SK-N-SH treated with all-trans-retinoic acid at 6 μM for 48 hours (cell line): ENCODE results near the gene SRI.

Source experiments
- ATAC-seq: fragments of 200-7000 bp; cut with Tn5 transposase; 3 replicates; pipeline ENCODE4 v1.9.1; 2020; ENCODE audit warnings: mild to moderate bottlenecking, moderate library complexity
- ARNTL ChIP-seq: fragments of 450-650 bp; formaldehyde crosslinking; IDR thresholded peaks from 2 replicates; pipeline ENCODE4 v1.5.0; 2020; ENCODE audit warnings: low read depth, mild to moderate bottlenecking, moderate library complexity, borderline replicate concordance
- BACH2 ChIP-seq: fragments of 250-450 bp; sonication (Bioruptor Pico); IDR thresholded peaks from 2 replicates; pipeline ENCODE4 v1.9.0; 2021; ENCODE audit warnings: mild to moderate bottlenecking, borderline replicate concordance
- CSRNP3 ChIP-seq: fragments of 250-450 bp; sonication (Bioruptor Pico); IDR thresholded peaks from 2 replicates; pipeline ENCODE4 v1.5.1; 2021; ENCODE audit warnings: mild to moderate bottlenecking, moderate library complexity
- GLIS3 ChIP-seq: fragments of 250-450 bp; sonication (Bioruptor Pico); IDR thresholded peaks from 2 replicates; pipeline ENCODE4 v1.5.0; 2020; ENCODE audit warnings: mild to moderate bottlenecking, moderate library complexity
- OSR1 ChIP-seq: fragments of 250-450 bp; sonication (Bioruptor Pico); IDR thresholded peaks from 2 replicates; pipeline ENCODE4 v1.8.0; 2022; ENCODE audit warnings: moderate library complexity, mild to moderate bottlenecking, inconsistent platforms
- PPARA ChIP-seq: fragments of 250-450 bp; sonication (Bioruptor Pico); IDR thresholded peaks from 2 replicates; pipeline ENCODE4 v1.5.0; 2020; ENCODE audit warnings: mild to moderate bottlenecking, borderline replicate concordance
- RARB ChIP-seq: fragments of 250-450 bp; sonication (Bioruptor Pico); IDR thresholded peaks from 2 replicates; pipeline ENCODE4 v1.8.0; 2021; ENCODE audit warnings: mild to moderate bottlenecking, moderate library complexity
- SNAI2 ChIP-seq: fragments of 250-450 bp; sonication (Bioruptor Pico); IDR thresholded peaks from 2 replicates; pipeline ENCODE4 v1.5.0; 2020; ENCODE audit warnings: mild to moderate bottlenecking, moderate library complexity
- TCF4 ChIP-seq: fragments of 250-450 bp; sonication (Bioruptor Pico); IDR thresholded peaks from 2 replicates; pipeline ENCODE4 v1.8.0; 2021; ENCODE audit warnings: mild to moderate bottlenecking, moderate library complexity, borderline replicate concordance
- TOX ChIP-seq: fragments of 250-450 bp; sonication (Bioruptor Pico); IDR thresholded peaks from 2 replicates; pipeline ENCODE4 v1.8.0; 2021; ENCODE audit warnings: mild to moderate bottlenecking, moderate library complexity, borderline replicate concordance
- TSHZ2 ChIP-seq: fragments of 250-450 bp; sonication (Bioruptor Pico); IDR thresholded peaks from 2 replicates; pipeline ENCODE4 v1.5.0; 2020; ENCODE audit warnings: mild to moderate bottlenecking, moderate library complexity
- ZC3H10 ChIP-seq: fragments of 250-450 bp; sonication (Bioruptor Pico); IDR thresholded peaks from 2 replicates; pipeline ENCODE4 v1.5.1; 2021; ENCODE audit warnings: mild to moderate bottlenecking, moderate library complexity
- ZFP3 ChIP-seq: fragments of 250-450 bp; sonication (Bioruptor Pico); IDR thresholded peaks from 2 replicates; pipeline ENCODE4 v1.5.0; 2020; ENCODE audit warnings: mild to moderate bottlenecking, moderate library complexity
- ZFP30 ChIP-seq: fragments of 450-650 bp; formaldehyde crosslinking; IDR thresholded peaks from 2 replicates; pipeline ENCODE4 v1.5.0; 2022; ENCODE audit warnings: mild to moderate bottlenecking, moderate library complexity
- ZNF70 ChIP-seq: fragments of 450-650 bp; formaldehyde crosslinking; IDR thresholded peaks from 2 replicates; pipeline ENCODE4 v1.5.0; 2020; ENCODE audit warnings: mild to moderate bottlenecking, moderate library complexity
- ZNF8 ChIP-seq: fragments of 450-650 bp; formaldehyde crosslinking; IDR thresholded peaks from 2 replicates; pipeline ENCODE4 v1.5.0; 2020; ENCODE audit warnings: mild to moderate bottlenecking, moderate library complexity
- TF ChIP-seq, protein P1 (sequence below): fragments of 250-450 bp; sonication (Bioruptor Pico); IDR thresholded peaks from 2 replicates; pipeline ENCODE4 v1.8.0; 2021; ENCODE audit warnings: low read depth, mild to moderate bottlenecking, moderate library complexity, borderline replicate concordance
- TF ChIP-seq, protein P2 (sequence below): fragments of 250-450 bp; sonication (Bioruptor Pico); IDR thresholded peaks from 2 replicates; pipeline ENCODE4 v1.8.0; 2020; ENCODE audit warnings: mild to moderate bottlenecking, moderate library complexity, borderline replicate concordance

SRI gene

DNA sequence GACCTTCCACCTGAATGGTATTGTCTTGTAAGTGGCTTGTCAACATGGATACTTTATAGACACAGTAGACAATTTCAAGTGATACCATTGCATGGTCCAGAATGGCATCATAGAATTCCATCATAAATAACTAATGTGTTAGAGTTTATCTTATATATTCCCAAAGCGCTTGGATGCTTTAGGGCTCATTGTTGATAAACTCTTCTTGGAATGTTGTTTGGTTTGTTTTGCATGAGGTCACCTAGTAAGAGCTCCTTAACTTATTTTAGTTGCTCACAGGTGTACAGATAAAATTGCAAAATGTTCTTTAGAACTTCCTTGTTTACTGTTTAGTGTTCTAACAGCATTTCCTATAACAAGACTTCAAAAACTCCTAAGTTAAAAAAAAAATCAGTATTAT lies 36.8 kb downstream of the SRI start:
- TF ChIP-seq TCF4 (CRISPR knock-in tag), result no peak
- TF ChIP-seq, protein P1, sequence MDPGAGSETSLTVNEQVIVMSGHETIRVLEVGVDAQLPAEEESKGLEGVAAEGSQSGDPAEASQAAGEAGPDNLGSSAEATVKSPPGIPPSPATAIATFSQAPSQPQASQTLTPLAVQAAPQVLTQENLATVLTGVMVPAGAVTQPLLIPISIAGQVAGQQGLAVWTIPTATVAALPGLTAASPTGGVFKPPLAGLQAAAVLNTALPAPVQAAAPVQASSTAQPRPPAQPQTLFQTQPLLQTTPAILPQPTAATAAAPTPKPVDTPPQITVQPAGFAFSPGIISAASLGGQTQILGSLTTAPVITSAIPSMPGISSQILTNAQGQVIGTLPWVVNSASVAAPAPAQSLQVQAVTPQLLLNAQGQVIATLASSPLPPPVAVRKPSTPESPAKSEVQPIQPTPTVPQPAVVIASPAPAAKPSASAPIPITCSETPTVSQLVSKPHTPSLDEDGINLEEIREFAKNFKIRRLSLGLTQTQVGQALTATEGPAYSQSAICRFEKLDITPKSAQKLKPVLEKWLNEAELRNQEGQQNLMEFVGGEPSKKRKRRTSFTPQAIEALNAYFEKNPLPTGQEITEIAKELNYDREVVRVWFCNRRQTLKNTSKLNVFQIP (CRISPR knock-in tag), result no peak
- no peak for TF ChIP-seq BACH2 (CRISPR knock-in tag)
- no peak for TF ChIP-seq TSHZ2 (CRISPR knock-in tag)
- TF ChIP-seq ARNTL, result no peak
- ATAC-seq, result no peak

- TF ChIP-seq OSR1 (CRISPR knock-in tag) (no peak), ZFP30 (CRISPR knock-in tag) (no peak), TCF4 (CRISPR knock-in tag) (peak; percentile 69; the same call in 1 of the 2 replicates), ZC3H10 (CRISPR knock-in tag) (no peak)
- TF ChIP-seq, all 23 proteins: peak for 1
- ATAC-seq, result no peak
Observed at GRCh38 chr7:88176190-88176589, 43.6 kb downstream of the SRI start.

DNA sequence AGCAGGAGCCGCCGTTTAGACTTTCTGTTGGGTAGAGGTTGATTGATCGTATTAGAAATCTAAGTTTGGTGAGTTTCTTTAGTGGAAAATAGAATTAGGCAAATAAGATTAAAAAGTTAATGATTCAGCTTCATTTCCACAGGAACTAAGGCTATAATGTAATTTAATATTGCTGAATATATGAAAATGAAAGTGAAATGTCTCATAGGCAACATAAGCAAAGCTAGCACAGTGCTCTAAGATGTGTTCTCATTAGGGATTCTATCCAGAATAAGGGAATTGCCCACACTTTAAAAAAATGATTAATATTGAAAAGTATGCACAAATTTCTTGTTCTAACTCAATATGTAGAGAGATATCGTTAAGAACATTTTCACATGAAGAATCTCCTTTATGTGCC lies 47.0 kb downstream of the SRI start:
- TF ChIP-seq ZC3H10 (CRISPR knock-in tag), result 0 out of 2 replicates have a peak, but pooled peaks have one; percentile 5
- TF ChIP-seq, protein P1 (CRISPR knock-in tag), result no peak
- TF ChIP-seq, all 23 proteins: peak for 1
- ATAC-seq, result no peak

GRCh38 chr7:88169717-88170320 lies 50.0 kb downstream of the SRI start:
- no peak for TF ChIP-seq GLIS3 (CRISPR knock-in tag)
- TF ChIP-seq TSHZ2 (CRISPR knock-in tag), result no peak
- TF ChIP-seq RARB (CRISPR knock-in tag), result no peak
- TF ChIP-seq OSR1 (CRISPR knock-in tag), result no peak
- TF ChIP-seq ZNF70 (CRISPR knock-in tag), result no peak
- TF ChIP-seq BACH2 (CRISPR knock-in tag), result no peak
- no peak for TF ChIP-seq ZNF8 (CRISPR knock-in tag)
- no peak for TF ChIP-seq ZC3H10 (CRISPR knock-in tag)
- TF ChIP-seq, all 23 proteins: peak for 0
- ATAC-seq, result peak; percentile 77

DNA sequence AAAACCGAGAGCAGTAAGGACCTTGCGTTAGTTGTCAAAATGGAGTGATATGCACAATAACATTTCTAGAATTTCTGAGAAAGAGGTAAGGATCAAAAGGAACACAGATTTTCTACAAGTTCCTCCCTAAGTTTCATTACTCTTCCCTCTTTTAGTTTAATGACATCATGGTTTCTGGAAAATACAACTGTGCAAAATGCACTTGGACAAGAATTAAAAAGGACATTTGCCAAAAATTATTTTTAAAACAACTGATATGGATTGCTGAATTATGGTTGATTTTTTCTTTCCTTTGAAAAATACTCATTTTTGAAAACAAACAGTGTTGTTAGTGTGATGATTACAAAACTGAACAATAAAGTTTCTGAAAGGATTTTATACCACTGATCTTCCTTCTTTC lies 52.1 kb downstream of the SRI start:
- no peak for ATAC-seq
- TF ChIP-seq TCF4 (CRISPR knock-in tag) (no peak), ARNTL (no peak), SNAI2 (CRISPR knock-in tag) (no peak), CSRNP3 (CRISPR knock-in tag) (no peak), TOX (CRISPR knock-in tag) (no peak), BACH2 (CRISPR knock-in tag) (no peak), ZFP3 (no peak), RARB (CRISPR knock-in tag) (no peak), GLIS3 (CRISPR knock-in tag) (no peak), PPARA (no peak)
- TF ChIP-seq, protein P2, sequence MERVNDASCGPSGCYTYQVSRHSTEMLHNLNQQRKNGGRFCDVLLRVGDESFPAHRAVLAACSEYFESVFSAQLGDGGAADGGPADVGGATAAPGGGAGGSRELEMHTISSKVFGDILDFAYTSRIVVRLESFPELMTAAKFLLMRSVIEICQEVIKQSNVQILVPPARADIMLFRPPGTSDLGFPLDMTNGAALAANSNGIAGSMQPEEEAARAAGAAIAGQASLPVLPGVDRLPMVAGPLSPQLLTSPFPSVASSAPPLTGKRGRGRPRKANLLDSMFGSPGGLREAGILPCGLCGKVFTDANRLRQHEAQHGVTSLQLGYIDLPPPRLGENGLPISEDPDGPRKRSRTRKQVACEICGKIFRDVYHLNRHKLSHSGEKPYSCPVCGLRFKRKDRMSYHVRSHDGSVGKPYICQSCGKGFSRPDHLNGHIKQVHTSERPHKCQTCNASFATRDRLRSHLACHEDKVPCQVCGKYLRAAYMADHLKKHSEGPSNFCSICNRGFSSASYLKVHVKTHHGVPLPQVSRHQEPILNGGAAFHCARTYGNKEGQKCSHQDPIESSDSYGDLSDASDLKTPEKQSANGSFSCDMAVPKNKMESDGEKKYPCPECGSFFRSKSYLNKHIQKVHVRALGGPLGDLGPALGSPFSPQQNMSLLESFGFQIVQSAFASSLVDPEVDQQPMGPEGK (CRISPR knock-in tag), result no peak
- TF ChIP-seq, protein P1 (CRISPR knock-in tag), result no peak
